ENCODE measurements around the gene LRFN3.

The LRFN3 gene

DNA sequence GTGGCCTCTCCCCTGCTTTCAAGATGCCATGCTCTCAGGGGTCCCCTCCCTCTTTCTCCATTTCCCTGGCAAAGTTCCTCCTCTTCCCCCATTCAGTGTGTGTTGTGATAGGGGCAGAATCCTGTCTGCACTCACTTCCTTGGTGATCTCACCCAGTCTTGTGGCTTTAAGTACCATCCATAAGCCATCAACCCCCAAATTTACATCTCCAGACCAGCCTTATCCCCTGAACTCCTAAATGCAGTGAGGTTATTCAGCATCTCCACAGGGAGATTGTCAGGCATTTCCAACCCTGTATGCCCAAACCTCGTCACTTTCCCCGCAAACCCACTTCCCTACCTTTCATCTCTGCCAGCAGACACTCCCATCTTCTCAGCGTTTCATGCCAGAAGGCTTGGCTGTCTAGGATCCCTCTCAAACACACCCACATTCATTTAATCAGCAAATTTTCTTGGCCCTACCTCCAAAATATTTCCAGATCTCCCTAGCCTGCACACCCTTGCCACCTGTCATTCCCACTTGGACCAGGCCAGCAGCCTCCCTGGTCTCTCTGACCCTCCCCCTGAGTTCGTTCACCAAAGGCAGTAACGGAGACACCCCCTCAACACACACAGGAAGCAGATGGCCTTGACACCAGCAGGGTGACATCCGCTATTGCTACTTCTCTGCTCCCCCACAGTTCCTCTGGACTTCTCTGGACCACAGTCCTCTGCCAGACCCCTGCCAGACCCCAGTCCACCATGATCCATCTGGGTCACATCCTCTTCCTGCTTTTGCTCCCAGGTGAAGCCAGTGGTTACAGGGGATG is 34.1 kb upstream of the LRFN3 start, which contains the start of gene HCST:
TSS of gene HCST (plus strand) at position 676 of the 808 bp plus-strand sequence. CDS start at position 741, 65 bp downstream.
- H3K27ac ChIP-seq: peak within 1 kb of the TSS; percentile 52; the same call in 1 of the 2 replicates
- TF ChIP-seq, protein P1, sequence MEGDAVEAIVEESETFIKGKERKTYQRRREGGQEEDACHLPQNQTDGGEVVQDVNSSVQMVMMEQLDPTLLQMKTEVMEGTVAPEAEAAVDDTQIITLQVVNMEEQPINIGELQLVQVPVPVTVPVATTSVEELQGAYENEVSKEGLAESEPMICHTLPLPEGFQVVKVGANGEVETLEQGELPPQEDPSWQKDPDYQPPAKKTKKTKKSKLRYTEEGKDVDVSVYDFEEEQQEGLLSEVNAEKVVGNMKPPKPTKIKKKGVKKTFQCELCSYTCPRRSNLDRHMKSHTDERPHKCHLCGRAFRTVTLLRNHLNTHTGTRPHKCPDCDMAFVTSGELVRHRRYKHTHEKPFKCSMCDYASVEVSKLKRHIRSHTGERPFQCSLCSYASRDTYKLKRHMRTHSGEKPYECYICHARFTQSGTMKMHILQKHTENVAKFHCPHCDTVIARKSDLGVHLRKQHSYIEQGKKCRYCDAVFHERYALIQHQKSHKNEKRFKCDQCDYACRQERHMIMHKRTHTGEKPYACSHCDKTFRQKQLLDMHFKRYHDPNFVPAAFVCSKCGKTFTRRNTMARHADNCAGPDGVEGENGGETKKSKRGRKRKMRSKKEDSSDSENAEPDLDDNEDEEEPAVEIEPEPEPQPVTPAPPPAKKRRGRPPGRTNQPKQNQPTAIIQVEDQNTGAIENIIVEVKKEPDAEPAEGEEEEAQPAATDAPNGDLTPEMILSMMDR (conservative IDR thresholded peaks at IDR 0.05): no peak

DNA sequence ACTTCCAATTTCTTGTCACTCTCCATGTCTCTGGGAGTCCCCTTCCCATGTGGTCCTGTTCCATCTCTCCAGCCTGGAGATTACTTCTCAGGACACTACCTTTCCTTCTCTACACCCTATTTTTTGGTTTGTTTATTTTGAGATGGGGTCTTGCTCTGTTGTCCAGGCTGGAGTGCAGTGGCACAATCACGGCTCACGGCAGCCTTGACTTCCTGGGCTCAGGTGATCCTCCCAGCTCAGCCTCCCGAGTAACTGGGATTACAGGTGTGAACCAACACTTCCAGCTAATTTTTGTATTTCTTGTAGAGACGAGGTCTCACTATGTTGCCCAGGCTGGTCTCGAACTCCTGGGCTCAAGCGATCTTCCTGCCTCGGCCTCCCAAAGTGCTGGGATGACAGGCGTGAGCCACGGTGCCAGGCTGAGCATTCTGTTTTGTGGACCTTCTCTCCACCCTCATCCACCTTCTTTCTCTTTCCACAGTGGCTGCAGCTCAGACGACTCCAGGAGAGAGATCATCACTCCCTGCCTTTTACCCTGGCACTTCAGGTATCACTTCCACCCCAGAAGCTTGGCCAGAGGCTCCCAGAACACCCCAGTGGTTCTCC is 33.2 kb upstream of the LRFN3 start:
- H3K27ac ChIP-seq: peak overlapping the region; percentile 52; the same call in 1 of the 2 replicates
- TF ChIP-seq, protein P1 (conservative IDR thresholded peaks at IDR 0.05): no peak

DNA sequence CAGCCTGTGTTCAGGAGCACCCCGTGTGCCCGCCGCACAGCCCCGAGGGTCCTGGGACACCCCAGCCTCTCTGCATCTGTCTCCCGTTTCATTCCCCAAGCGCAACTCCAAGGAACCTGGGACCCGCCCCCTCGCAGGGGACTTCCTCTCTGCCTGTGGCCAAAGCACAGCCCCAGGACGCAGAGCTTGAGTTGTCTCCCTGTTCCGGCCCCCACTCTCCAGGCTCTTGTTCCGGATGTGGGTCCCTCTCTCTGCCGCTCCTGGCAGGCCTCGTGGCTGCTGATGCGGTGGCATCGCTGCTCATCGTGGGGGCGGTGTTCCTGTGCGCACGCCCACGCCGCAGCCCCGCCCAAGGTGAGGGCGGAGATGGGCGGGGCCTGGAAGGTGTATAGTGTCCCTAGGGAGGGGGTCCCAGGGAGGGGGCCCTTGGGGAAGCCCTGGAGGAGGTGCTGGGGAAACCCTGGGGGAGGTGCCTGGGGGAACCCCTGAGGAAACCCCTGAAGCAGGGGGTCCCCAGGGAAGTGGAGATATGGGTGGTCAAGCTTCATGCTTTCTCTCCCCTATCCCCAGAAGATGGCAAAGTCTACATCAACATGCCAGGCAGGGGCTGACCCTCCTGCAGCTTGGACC is 32.5 kb upstream of the LRFN3 start:
- TF ChIP-seq, protein P1 (conservative IDR thresholded peaks at IDR 0.05): no peak
- H3K27ac ChIP-seq: peak overlapping the region; percentile 52; the same call in 1 of the 2 replicates

DNA sequence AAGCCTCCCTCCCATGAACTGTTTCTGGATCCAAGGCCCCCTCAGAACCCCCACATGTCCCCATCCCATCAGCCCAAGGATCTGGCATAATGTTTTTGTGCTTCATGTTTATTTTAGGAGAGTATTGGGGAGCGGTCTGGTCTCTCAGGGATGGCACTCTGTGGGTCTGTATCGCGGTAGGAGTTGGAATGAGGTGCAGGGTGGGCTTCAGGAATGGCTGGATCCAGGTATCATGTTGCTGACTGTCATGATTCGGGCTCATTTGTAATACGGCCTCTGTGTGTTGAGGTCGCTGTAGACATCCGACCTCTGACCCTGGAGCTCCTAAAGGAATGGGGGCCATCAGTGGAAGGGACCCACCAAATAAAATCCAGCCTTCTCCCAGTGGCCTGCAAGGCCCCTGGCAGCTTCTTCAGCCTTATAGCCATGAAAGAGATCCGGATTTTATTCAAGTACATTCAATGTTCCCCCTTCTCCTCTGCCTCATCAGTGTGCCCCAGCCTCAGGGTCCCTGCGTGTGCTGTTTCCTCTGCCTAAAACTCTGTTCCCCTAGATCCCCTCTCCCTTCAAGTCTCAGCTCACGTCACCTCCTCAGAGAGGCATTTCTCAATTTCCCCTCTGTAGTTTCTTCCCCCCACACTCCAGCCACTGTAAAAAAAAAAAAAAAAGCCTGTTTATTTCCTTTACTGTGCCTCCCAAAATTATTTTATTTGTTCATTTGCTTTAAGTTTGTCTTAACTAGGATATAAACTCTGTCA is 31.7 kb upstream of the LRFN3 start:
- no peak overlapping the region for H3K27ac ChIP-seq

DNA sequence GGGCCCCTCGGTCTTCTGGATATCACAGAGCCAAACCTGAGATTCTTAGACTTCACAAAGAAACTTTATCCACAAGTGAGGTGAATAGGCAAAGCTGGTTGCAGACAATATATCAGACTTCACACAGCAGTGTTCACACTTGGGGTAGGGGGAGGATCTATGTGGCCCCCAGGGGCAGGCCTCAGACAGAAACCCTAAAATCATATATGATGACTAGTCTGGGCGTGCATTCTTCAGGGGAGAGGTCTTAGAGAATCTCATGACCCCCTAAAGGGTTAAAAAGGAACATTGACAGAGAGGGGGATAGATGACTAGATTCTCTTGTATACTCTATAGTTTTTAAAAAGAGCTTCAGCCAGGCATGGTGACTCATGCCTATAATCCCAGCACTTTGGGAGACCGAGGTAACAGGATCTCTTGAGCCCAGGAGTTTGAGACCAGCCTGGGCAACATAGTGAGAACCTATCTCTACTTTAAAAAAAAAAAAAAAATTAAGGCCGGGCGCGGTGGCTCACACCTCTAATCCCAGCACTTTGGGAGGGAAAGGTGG is 30.9 kb upstream of the LRFN3 start:
- TF ChIP-seq, protein P1 (conservative IDR thresholded peaks at IDR 0.05): no peak
- no peak overlapping the region for H3K27ac ChIP-seq

More for the DNA sequence above, 31.7 kb upstream of the LRFN3 start:
- TF ChIP-seq, protein P1 (conservative IDR thresholded peaks at IDR 0.05): no peak

DNA sequence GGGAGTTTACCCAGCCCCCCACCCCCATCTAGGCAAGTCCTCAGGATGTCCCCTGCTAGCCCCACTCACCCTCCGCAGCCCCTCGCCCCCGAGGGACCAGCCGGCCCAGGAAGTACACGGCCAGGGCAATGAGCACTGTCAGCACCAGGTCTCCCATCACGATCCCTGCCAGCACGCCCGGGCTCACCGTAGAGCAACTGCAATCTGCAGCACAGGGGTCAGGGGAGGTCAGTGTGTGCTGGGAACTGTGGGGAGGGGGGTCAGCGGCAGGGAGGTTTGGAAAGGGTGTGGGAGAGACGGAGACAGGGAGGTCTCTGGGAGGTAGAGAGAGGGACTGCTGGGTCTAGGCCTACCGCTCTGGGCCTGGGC is 28.8 kb upstream of the LRFN3 start:
- no peak overlapping the region for H3K27ac ChIP-seq

More for the DNA sequence above, 28.8 kb upstream of the LRFN3 start:
- TF ChIP-seq, protein P1 (conservative IDR thresholded peaks at IDR 0.05): no peak
